Heart right ventricle (tissue), 16 donors: Measurements from ENCODE around the gene CDK6. TPM values are rescaled to one million over a fixed set of nuclear protein-coding genes. Genes with fewer than 3 reads are reported as not detected.

Source experiments
- ATAC-seq, 8 donors: fragments of 200-7000 bp; cut with Tn5 transposase; one replicate each; pipeline ENCODE4 v1.9.1; 2020; ENCODE audit warnings: mild to moderate bottlenecking in 8 of 8, moderate library complexity in 8 of 8, moderate number of reproducible peaks in 1 of 8
- DNase-seq, 2 donors: peaks; one replicate each; pipeline ENCODE4 v3.0.0-alpha.2; 2020
- H3K27ac ChIP-seq, 10 donors: fragments of 200-600 bp; sonication (generic) in 2 of 10; one replicate each; pipeline versions ENCODE4 v1.5.0 to v1.8.0; 2020 to 2022; ENCODE audit warnings: mild to moderate bottlenecking in 3 of 10
- H3K27me3 ChIP-seq, 7 donors: fragments of 200-600 bp; one replicate each; pipeline ENCODE4 v1.8.0; 2021 to 2022; ENCODE audit warnings: mild to moderate bottlenecking in 2 of 7
- H3K36me3 ChIP-seq, 9 donors: fragments of 200-600 bp; sonication (generic) in 1 of 9; one replicate each; pipeline versions ENCODE4 v1.5.0 to v1.8.0; 2020 to 2022; ENCODE audit warnings: mild to moderate bottlenecking in 2 of 9
- H3K4me1 ChIP-seq, 9 donors: fragments of 200-600 bp; sonication (generic) in 1 of 9; one replicate each; pipeline versions ENCODE4 v1.5.0 to v1.8.0; 2020 to 2022; ENCODE audit warnings: mild to moderate bottlenecking in 4 of 9
- H3K4me3 ChIP-seq, 10 donors: fragments of 200-600 bp; sonication (generic) in 2 of 10; one replicate each; pipeline versions ENCODE4 v1.5.0 to v1.8.0; 2020 to 2022; ENCODE audit warnings: mild to moderate bottlenecking in 7 of 10, moderate library complexity in 2 of 10
- H3K9me3 ChIP-seq, 11 donors: fragments of 200-600 bp in 10 of 11; sonication (generic) in 2 of 11; one replicate each; pipeline versions ENCODE4 v1.5.0 to v1.8.0; 2013 to 2022; ENCODE audit warnings: mild to moderate bottlenecking in 2 of 11, control low read depth in 1 of 11, moderate library complexity in 1 of 11
- CTCF ChIP-seq, 9 donors: fragments of 200-600 bp; sonication (generic) in 2 of 9; IDR thresholded peaks; one replicate each; pipeline versions ENCODE4 v1.5.0 to v1.8.0; 2021 to 2022; ENCODE audit warnings: antibody characterized with exemption in 9 of 9, mild to moderate bottlenecking in 5 of 9, moderate library complexity in 1 of 9
- WGBS, 2 donors: extraction: QIAGEN DNeasy Blood & Tissue Kit; methylation state at CpG; one replicate each; pipeline ENCODE4 v1.1.7; 2013; ENCODE audit warnings: inconsistent platforms in 1 of 2; 5-methylcytosine and 5-hydroxymethylcytosine counted together
- intact Hi-C, 10 donors: fragments of 100-400 bp; cut with DNase I; formaldehyde crosslinking; loops; one replicate each; pipeline versions ENCODE4 v1.11.1 to v1.14.2; 2022
- polyA plus RNA-seq, 2 donors: library from polyadenylated mRNA; stranded (reverse); fragments of 200-250 nt; gene quantifications; one replicate each; pipeline ENCODE4 v1.2.3, GENCODE V29; 2013
- total RNA-seq, 10 donors: library from RNA; stranded (reverse); fragmentation: NEBNext Ultra II Directional in 3 of 10; extraction: Animal tissue kit (Norgen Biotek cat#: 25700) in 3 of 10; gene quantifications; one replicate each; pipeline versions ENCODE4 v1.2.1 to v1.2.4, GENCODE V29; 2021 to 2023
- donor health status: Arrhythmogenic right ventricular cardiomyopathy.
- donor health status: ischemic (EF 13 %, LVEDD 7.1; RV severe dilation, severe dysfunction).
- donor health status: healthy with polysubstance abuse.
- donor health status: DM: no; HTN: yes; CAD: no.
- donor health status: DM: no; HTN: no; CAD: no.
- donor health status: ischemic (EF 25% LVEDD 6.9; RV normal size, moderate dysfunction).
- donor health status: ischemic (EF 25% LVEDD 5.7; RV mildly dilated, moderate dysfunction).
- donor health status: healthy.
- donor health status: DM: yes; HTN: yes; CAD: no.
- donor health status: Ischemic cardiomyopathy.
- donor health status: ischemic (EF 35%, LVEDD 5.7; RV mildly dilated, moderate dysfunction).
- donor health status: nonischemic (EF 11% LVEDD 7.7; RV severe dilation, severe dysfunction).
- donor health status: DM: yes; HTN: yes; CAD: no.
- donor health status: PGD.
- donor health status: ischemic (EF 29% LVEDD 5.4; RV normal size, mild dysfunction).
- donor health status: nonischemic (EF 23%, LVEDD 6.1; RV moderate dilation, normal function).

CDK6 gene
- total and polyA plus RNA-seq, 12 donors, result 2.6 to 31.5 (median 16.4) TPM

- intact Hi-C loops, result loop anchor here in 9 of 10 donors (5.0 to 10.0 kb wide), 6 partner anchors 68 to 355 kb away; no protein-coding TSS in a partner anchor
Observed at GRCh38 chr7:92699966-92700514, 136.3 kb downstream of the CDK6 start.

GRCh38 chr7:92699560-92699959 is 136.8 kb downstream of the CDK6 start:
- Histone ChIP-seq H3K9me3 (peaks cover 0 to 2% (median 0%) of the 10 kb centered on the region in 11 donors), H3K4me3 (no peak overlapping the region), H3K4me1 (peaks cover 7 to 45% (median 40%) of the 10 kb centered on the region in 9 donors), H3K27me3 (no peaks in the 10 kb centered on the region), H3K36me3 (peaks cover 0 to 1% (median 0%) of the 10 kb centered on the region in 9 donors), H3K27ac (peak overlapping the region in 3 of 10 donors; percentile 54 to 82 (median 75))
- WGBS, 2 donors, result 92 to 93% methylated on average over 2 of the region's 2 CpGs
- ATAC-seq, result no peak
- no peak for DNase-seq
- intact Hi-C loops, result loop anchor here in 9 of 10 donors (5.0 to 10.0 kb wide), 6 partner anchors 67 to 355 kb away; no protein-coding TSS in a partner anchor
- no peak for TF ChIP-seq CTCF (IDR thresholded peaks at IDR 0.05)

More at GRCh38 chr7:92699966-92700514, 136.3 kb downstream of the CDK6 start:
- peaks cover 0 to 5% (median 0%) of the 10 kb centered on the region in 9 donors for H3K36me3 ChIP-seq
- H3K4me1 ChIP-seq, result peaks cover 7 to 40% (median 35%) of the 10 kb centered on the region in 9 donors
- H3K27ac ChIP-seq, result no peak overlapping the region
- DNase-seq (no peak), ATAC-seq (no peak)
- no peak overlapping the region for H3K4me3 ChIP-seq
- WGBS, 2 donors, result 83 to 87% methylated on average over 4 of the region's 4 CpGs
- H3K9me3 ChIP-seq, result peaks cover 0 to 7% (median 0%) of the 10 kb centered on the region in 11 donors
- no peak for TF ChIP-seq CTCF (IDR thresholded peaks at IDR 0.05)
- no peaks in the 10 kb centered on the region for H3K27me3 ChIP-seq

GRCh38 chr7:92698237-92698841 is 138.0 kb downstream of the CDK6 start:
- no peaks in the 10 kb centered on the region for H3K9me3 ChIP-seq
- H3K27me3 ChIP-seq, result no peaks in the 10 kb centered on the region
- peak; percentile 27 to 75 for DNase-seq
- peak overlapping the region in 4 of 10 donors; percentile 11 to 26 (median 18) for H3K4me3 ChIP-seq
- ATAC-seq, result peak; percentile 80 to 87 (median 84)
- H3K4me1 ChIP-seq, result peaks cover 7 to 50% (median 40%) of the 10 kb centered on the region in 9 donors
- peak in 2 of 9 donors; percentile 14 to 20 for TF ChIP-seq CTCF (IDR thresholded peaks at IDR 0.05)
- no peaks in the 10 kb centered on the region for H3K36me3 ChIP-seq
- H3K27ac ChIP-seq, result peak overlapping the region in 9 of 10 donors; percentile 29 to 82 (median 61)
- intact Hi-C loops, result loop anchor here in 9 of 10 donors (5.0 to 10.0 kb wide), 6 partner anchors 66 to 356 kb away; no protein-coding TSS in a partner anchor
- WGBS, 2 donors, result 18 to 19% methylated on average over 12 of the region's 12 CpGs

GRCh38 chr7:92697414-92697813 is 139.0 kb downstream of the CDK6 start:
- Histone ChIP-seq H3K4me3 (no peak overlapping the region), H3K4me1 (peaks cover 7 to 50% (median 40%) of the 10 kb centered on the region in 9 donors), H3K9me3 (no peaks in the 10 kb centered on the region), H3K27ac (peak overlapping the region in 9 of 10 donors; percentile 29 to 82 (median 61)), H3K36me3 (no peaks in the 10 kb centered on the region), H3K27me3 (no peaks in the 10 kb centered on the region)
- 57 to 72% methylated on average over 2 of the region's 2 CpGs for WGBS, 2 donors
- no peak for TF ChIP-seq CTCF (IDR thresholded peaks at IDR 0.05)
- ATAC-seq (no peak), DNase-seq (no peak)
- intact Hi-C loops, result loop anchor here in 9 of 10 donors (2.0 to 10.0 kb wide), 7 partner anchors 65 to 357 kb away; no protein-coding TSS in a partner anchor
